PC-3 (cell line): ENCODE measurements around the gene RAB3GAP2.

Source experiments
- EZH2 ChIP-seq: fragments of 300-600 bp; sonication (generic); IDR thresholded peaks from one replicate; pipeline ENCODE4 v1.6.1; 2017; ENCODE audit warnings: antibody characterized with exemption, mild to moderate bottlenecking, low read length; ENCODE audit not compliant: unreplicated experiment
- TF ChIP-seq, protein P1 (sequence below): fragments of 300-600 bp; sonication (generic); conservative IDR thresholded peaks from 2 replicates; pipeline ENCODE4 v1.5.1; 2017; ENCODE audit warnings: antibody characterized with exemption, low read depth, mild to moderate bottlenecking, low read length

DNA sequence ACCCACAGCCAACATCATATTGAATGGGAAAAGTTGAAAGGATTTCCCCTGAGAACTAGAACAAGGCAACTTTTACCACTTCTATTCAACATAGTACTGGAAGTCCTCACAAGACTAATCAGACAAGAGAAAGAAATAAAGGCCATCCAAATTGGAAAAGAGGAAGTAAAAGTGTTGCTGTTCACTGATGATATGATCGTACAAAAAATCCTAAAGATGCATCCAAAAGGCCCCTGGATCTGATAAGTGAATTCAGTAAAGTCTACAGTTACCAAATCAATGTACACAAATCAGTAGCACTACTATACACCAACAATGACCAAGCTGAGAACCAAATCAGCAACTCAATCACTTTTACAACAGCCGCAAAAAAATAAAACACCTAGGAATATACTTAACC, 28.3 kb downstream of the RAB3GAP2 start:
- TF ChIP-seq EZH2, result no peak
- TF ChIP-seq, protein P1, sequence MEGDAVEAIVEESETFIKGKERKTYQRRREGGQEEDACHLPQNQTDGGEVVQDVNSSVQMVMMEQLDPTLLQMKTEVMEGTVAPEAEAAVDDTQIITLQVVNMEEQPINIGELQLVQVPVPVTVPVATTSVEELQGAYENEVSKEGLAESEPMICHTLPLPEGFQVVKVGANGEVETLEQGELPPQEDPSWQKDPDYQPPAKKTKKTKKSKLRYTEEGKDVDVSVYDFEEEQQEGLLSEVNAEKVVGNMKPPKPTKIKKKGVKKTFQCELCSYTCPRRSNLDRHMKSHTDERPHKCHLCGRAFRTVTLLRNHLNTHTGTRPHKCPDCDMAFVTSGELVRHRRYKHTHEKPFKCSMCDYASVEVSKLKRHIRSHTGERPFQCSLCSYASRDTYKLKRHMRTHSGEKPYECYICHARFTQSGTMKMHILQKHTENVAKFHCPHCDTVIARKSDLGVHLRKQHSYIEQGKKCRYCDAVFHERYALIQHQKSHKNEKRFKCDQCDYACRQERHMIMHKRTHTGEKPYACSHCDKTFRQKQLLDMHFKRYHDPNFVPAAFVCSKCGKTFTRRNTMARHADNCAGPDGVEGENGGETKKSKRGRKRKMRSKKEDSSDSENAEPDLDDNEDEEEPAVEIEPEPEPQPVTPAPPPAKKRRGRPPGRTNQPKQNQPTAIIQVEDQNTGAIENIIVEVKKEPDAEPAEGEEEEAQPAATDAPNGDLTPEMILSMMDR, result no peak
